Liver (tissue), 3 donors: ENCODE measurements around the gene COQ8B.

Experiments used
- ATF3 ChIP-seq: IDR thresholded peaks from 2 replicates; pipeline ENCODE4 v1.6.1; 2016; ENCODE audit warnings: antibody characterized with exemption
- FOXA1 ChIP-seq: IDR thresholded peaks from 2 replicates; pipeline ENCODE4 v1.6.1; 2016; ENCODE audit warnings: antibody characterized with exemption
- GABPA ChIP-seq, 2 donors: IDR thresholded peaks in 1 of 2; conservative IDR thresholded peaks in 1 of 2; 2 replicates each; pipeline ENCODE4 v1.6.1; 2016; ENCODE audit warnings: antibody characterized with exemption in 2 of 2, mild to moderate bottlenecking in 1 of 2, moderate library complexity in 1 of 2
- JUND ChIP-seq, 2 donors: IDR thresholded peaks; 2 replicates each; pipeline ENCODE4 v1.6.1; 2016; ENCODE audit warnings: antibody characterized with exemption in 2 of 2
- MAX ChIP-seq: IDR thresholded peaks from 2 replicates; pipeline ENCODE4 v1.6.1; 2016; ENCODE audit warnings: antibody characterized with exemption
- RAD21 ChIP-seq, 2 donors: IDR thresholded peaks; 2 replicates each; pipeline ENCODE4 v1.6.1; 2016; ENCODE audit warnings: antibody characterized with exemption in 2 of 2, mild to moderate bottlenecking in 2 of 2
- RXRA ChIP-seq, 2 donors: IDR thresholded peaks; 2 replicates each; pipeline ENCODE4 v1.6.1; 2017 to 2018; ENCODE audit warnings: antibody characterized with exemption in 2 of 2, mild to moderate bottlenecking in 1 of 2
- SP1 ChIP-seq: IDR thresholded peaks from 2 replicates; pipeline ENCODE4 v1.6.1; 2018; ENCODE audit warnings: antibody characterized with exemption, mild to moderate bottlenecking
- TAF1 ChIP-seq: conservative IDR thresholded peaks from 2 replicates; pipeline ENCODE4 v1.6.1; 2016; ENCODE audit warnings: antibody characterized with exemption, mild to moderate bottlenecking
- YY1 ChIP-seq: IDR thresholded peaks from 2 replicates; pipeline ENCODE4 v1.6.1; 2016; ENCODE audit warnings: antibody characterized with exemption, mild to moderate bottlenecking
- TF ChIP-seq, protein P1 (sequence below): fragments of 150-350 bp; IDR thresholded peaks from 2 replicates; pipeline ENCODE4 v1.5.1; 2017; ENCODE audit warnings: improper control_type of control experiment, low read depth, low read length; ENCODE audit not compliant: missing input control
- TF ChIP-seq, protein P2 (sequence below): IDR thresholded peaks from 2 replicates; pipeline ENCODE4 v1.6.1; 2016; ENCODE audit warnings: antibody characterized with exemption, mild to moderate bottlenecking
- TF ChIP-seq, protein P3 (sequence below): IDR thresholded peaks from 2 replicates; pipeline ENCODE4 v1.6.1; 2016; ENCODE audit warnings: antibody characterized with exemption
- donor health status: healthy.
- donor health status: healthy.

- TF ChIP-seq, protein P1, sequence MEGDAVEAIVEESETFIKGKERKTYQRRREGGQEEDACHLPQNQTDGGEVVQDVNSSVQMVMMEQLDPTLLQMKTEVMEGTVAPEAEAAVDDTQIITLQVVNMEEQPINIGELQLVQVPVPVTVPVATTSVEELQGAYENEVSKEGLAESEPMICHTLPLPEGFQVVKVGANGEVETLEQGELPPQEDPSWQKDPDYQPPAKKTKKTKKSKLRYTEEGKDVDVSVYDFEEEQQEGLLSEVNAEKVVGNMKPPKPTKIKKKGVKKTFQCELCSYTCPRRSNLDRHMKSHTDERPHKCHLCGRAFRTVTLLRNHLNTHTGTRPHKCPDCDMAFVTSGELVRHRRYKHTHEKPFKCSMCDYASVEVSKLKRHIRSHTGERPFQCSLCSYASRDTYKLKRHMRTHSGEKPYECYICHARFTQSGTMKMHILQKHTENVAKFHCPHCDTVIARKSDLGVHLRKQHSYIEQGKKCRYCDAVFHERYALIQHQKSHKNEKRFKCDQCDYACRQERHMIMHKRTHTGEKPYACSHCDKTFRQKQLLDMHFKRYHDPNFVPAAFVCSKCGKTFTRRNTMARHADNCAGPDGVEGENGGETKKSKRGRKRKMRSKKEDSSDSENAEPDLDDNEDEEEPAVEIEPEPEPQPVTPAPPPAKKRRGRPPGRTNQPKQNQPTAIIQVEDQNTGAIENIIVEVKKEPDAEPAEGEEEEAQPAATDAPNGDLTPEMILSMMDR, result no peak
- TF ChIP-seq TAF1, result no peak
- no peak for TF ChIP-seq GABPA (IDR thresholded peaks at IDR 0.05 in 1 of 2, conservative IDR thresholded peaks at IDR 0.05 in 1 of 2)
- TF ChIP-seq JUND (IDR thresholded peaks at IDR 0.05), result no peak
- TF ChIP-seq, protein P2, sequence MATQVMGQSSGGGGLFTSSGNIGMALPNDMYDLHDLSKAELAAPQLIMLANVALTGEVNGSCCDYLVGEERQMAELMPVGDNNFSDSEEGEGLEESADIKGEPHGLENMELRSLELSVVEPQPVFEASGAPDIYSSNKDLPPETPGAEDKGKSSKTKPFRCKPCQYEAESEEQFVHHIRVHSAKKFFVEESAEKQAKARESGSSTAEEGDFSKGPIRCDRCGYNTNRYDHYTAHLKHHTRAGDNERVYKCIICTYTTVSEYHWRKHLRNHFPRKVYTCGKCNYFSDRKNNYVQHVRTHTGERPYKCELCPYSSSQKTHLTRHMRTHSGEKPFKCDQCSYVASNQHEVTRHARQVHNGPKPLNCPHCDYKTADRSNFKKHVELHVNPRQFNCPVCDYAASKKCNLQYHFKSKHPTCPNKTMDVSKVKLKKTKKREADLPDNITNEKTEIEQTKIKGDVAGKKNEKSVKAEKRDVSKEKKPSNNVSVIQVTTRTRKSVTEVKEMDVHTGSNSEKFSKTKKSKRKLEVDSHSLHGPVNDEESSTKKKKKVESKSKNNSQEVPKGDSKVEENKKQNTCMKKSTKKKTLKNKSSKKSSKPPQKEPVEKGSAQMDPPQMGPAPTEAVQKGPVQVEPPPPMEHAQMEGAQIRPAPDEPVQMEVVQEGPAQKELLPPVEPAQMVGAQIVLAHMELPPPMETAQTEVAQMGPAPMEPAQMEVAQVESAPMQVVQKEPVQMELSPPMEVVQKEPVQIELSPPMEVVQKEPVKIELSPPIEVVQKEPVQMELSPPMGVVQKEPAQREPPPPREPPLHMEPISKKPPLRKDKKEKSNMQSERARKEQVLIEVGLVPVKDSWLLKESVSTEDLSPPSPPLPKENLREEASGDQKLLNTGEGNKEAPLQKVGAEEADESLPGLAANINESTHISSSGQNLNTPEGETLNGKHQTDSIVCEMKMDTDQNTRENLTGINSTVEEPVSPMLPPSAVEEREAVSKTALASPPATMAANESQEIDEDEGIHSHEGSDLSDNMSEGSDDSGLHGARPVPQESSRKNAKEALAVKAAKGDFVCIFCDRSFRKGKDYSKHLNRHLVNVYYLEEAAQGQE, result no peak
- TF ChIP-seq YY1, result no peak
- TF ChIP-seq SP1, result no peak
- TF ChIP-seq RAD21 (IDR thresholded peaks at IDR 0.05), result no peak
- TF ChIP-seq, protein P3, sequence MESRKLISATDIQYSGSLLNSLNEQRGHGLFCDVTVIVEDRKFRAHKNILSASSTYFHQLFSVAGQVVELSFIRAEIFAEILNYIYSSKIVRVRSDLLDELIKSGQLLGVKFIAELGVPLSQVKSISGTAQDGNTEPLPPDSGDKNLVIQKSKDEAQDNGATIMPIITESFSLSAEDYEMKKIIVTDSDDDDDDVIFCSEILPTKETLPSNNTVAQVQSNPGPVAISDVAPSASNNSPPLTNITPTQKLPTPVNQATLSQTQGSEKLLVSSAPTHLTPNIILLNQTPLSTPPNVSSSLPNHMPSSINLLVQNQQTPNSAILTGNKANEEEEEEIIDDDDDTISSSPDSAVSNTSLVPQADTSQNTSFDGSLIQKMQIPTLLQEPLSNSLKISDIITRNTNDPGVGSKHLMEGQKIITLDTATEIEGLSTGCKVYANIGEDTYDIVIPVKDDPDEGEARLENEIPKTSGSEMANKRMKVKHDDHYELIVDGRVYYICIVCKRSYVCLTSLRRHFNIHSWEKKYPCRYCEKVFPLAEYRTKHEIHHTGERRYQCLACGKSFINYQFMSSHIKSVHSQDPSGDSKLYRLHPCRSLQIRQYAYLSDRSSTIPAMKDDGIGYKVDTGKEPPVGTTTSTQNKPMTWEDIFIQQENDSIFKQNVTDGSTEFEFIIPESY, result no peak
- TF ChIP-seq ATF3, result no peak
- TF ChIP-seq MAX, result no peak
- TF ChIP-seq FOXA1, result no peak
- no peak for TF ChIP-seq RXRA (IDR thresholded peaks at IDR 0.05)
Observed at GRCh38 chr19:40709817-40710216, 6.9 kb downstream of the COQ8B start.
